DOHH2 (cell line): Measurements from ENCODE around the gene ZNF608.

Experiments
- CTCF ChIP-seq: fragments of 200-600 bp; sonication (generic); IDR thresholded peaks from one replicate; pipeline ENCODE4 v1.5.1; 2014; ENCODE audit warnings: antibody characterized with exemption, mild to moderate bottlenecking, low read depth, low read length; ENCODE audit not compliant: poor library complexity, severe bottlenecking
- EZH2phosphoT487 ChIP-seq: fragments of 200-600 bp; sonication (generic); IDR thresholded peaks from 2 replicates; pipeline ENCODE4 v1.6.1; 2017; ENCODE audit warnings: borderline replicate concordance, mild to moderate bottlenecking, antibody characterized with exemption, low read length, moderate library complexity, mixed read lengths

- TF ChIP-seq CTCF (no peak), EZH2phosphoT487 (no peak)
Observed at GRCh38 chr5:124790301-124790894, 44.0 kb upstream of the ZNF608 start.
